Globus pallidus (tissue), 1 donor: Measurements from ENCODE around the gene WSCD2.

Experiments used
- DNase-seq: peaks from one replicate; pipeline ENCODE4 v3.0.0-alpha.2; 2015; ENCODE audit warnings: low spot score

WSCD2 gene

GRCh38 chr12:108269224-108269623 is 140.1 kb downstream of the WSCD2 start:
- DNase-seq, result no peak

- no peak for DNase-seq
These were observed 141.2 kb downstream of the WSCD2 start for GRCh38 chr12:108270035-108270848.

- no peak for DNase-seq
These were observed 141.7 kb downstream of the WSCD2 start for GRCh38 chr12:108270849-108271143.

GRCh38 chr12:108271951-108272872 is 143.1 kb downstream of the WSCD2 start:
- no peak for DNase-seq

- no peak for DNase-seq
These were observed 144.1 kb downstream of the WSCD2 start for GRCh38 chr12:108273217-108273616.

- no peak for DNase-seq
These were observed 148.5 kb downstream of the WSCD2 start for GRCh38 chr12:108277613-108278012.

- DNase-seq, result no peak
These were observed 153.1 kb downstream of the WSCD2 start for GRCh38 chr12:108282160-108282559.

- no peak for DNase-seq
These were observed 153.6 kb downstream of the WSCD2 start for GRCh38 chr12:108282676-108283075.

GRCh38 chr12:108284163-108284562 is 155.1 kb downstream of the WSCD2 start:
- no peak for DNase-seq

- no peak for DNase-seq
These were observed 155.9 kb downstream of the WSCD2 start for GRCh38 chr12:108285016-108285415.

- no peak for DNase-seq
These were observed 158.1 kb downstream of the WSCD2 start for GRCh38 chr12:108287227-108287626.

- peak; percentile 35 for DNase-seq
These were observed 160.5 kb downstream of the WSCD2 start for GRCh38 chr12:108289350-108290161.

GRCh38 chr12:108295641-108296040 is 166.6 kb downstream of the WSCD2 start:
- no peak for DNase-seq

- DNase-seq, result no peak
These were observed 167.9 kb downstream of the WSCD2 start for GRCh38 chr12:108296945-108297344.

GRCh38 chr12:108297424-108297823 is 168.3 kb downstream of the WSCD2 start:
- DNase-seq, result no peak

- DNase-seq, result no peak
These were observed 169.0 kb downstream of the WSCD2 start for GRCh38 chr12:108297895-108298760.

- DNase-seq, result no peak
These were observed 169.7 kb downstream of the WSCD2 start for GRCh38 chr12:108298761-108299275.

GRCh38 chr12:108299516-108299915 is 170.4 kb downstream of the WSCD2 start:
- no peak for DNase-seq
